ENCODE measurements around the gene VSTM2B.
"Not testable (repeated sequence)": the region's sequence is repeated elsewhere in the genome, so short reads cannot be mapped to it uniquely, and the experiment has no call there.

VSTM2B gene

DNA sequence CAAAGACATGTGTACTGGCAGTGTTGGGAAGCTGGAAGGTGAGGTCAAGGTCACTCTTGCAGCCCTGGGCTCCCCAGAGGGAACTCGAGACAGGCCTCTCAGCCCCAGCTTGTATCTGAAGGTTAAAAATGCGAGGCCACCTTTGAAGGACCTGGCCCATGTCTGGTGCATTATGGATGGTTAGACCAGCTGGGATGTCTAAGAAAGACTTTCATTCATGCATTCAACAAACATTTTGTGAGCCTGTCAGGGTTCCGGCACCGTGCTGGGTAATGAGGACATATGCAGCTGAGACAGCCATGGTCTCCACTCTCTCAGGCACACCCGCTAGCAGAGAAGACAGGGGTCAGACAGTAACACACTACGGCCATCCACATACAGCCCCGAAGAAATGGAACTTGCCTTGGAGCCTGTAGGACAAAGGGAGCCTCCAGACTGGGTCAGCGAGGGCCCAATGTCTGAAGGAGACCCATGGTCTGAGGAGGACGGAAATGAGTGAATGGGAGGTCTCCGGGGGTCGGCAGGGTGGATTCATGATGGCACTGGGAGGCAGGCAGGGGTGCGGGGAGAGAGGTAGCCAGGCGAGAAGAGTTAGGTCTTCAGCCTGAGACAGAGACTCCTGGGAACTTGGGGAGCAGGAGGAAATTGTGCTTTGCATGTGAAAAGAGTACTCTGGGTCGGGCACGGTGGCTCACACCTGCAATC, 19.0 kb downstream of the VSTM2B start:
- no peak for DNase-seq

DNA sequence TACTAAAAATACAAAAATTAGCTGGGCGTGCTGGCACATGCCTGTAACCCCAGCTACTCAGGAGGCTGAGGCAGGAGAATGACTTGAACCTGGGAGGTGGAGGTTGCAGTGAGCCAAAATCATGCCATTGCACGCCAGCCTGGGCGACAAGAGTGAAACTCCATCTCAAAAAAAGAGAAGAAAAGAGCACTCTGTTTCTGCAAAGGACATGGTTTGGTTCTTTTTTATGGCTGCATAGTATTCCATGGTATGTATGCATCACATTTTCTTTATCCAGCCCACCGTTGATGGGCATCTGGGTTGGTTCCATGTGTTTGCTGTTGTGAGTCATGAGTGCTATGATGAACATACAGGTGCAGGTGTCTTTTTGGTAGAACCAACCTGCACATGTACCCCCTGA, 19.7 kb downstream of the VSTM2B start:
- not testable (repeated sequence) for DNase-seq

DNA sequence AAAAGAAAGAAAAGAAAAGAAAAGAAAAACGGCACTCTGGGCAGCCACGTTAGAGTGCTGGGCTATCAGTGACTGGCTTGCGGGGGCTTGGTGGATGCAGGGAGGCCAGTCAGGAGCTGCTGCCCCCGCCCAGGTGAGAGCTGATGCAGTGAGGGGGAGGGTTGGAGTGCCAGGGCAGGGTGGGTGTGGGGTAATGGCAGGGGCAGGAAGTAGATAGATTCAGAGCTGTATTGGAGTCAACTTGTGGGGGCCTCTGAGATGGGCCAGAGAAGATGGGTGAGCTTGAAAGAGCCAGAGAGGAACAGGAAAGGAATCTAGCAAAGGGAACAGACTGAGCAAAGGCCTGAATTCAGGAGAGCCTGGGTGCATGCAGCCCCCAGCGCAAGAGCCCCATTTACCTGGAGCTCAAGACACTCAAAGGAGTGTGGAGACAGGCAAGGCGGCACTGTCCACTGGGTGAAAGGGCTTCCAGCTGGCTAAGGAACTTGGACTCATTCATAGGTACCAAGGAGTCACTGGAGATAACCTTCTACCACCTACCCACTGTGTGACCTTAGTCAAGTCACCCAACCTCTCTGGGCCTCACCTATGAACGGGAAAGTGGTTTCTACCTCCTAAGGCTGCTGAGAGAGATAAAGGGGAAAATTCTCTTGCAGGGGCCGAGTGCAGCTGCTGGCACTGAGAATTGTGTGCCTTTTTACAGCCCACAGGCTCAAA, 20.2 kb downstream of the VSTM2B start:
- DNase-seq = no peak

DNA sequence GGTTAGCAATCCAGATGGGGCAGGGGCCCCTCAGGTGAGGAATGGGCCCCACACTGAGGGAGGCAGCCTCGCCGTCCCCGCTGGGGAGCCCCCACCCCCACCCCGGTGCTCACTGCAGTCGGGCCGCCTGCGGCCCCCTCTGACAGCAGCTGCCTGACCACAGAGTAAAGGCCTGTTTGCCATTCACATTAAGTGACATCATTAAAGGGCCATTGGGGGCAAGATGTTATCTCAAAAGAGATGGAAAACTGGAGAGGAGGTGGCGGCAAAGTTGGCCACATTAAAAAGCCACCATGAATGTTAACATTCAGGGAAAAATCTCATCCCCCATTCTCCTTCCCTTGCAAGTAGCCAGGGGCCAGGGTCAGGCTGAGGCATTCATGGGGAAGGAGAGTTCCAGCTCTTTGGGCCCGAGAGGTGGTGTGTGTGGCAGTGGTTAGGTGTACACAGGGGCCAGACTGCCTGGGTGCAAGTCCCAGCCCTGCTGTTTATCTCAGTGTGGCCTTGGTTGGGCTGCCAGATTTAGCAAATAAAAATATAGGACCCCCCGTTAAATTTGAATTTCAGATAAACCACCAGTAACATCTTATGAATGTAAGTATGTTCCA, 20.9 kb downstream of the VSTM2B start:
- DNase-seq = no peak

DNA sequence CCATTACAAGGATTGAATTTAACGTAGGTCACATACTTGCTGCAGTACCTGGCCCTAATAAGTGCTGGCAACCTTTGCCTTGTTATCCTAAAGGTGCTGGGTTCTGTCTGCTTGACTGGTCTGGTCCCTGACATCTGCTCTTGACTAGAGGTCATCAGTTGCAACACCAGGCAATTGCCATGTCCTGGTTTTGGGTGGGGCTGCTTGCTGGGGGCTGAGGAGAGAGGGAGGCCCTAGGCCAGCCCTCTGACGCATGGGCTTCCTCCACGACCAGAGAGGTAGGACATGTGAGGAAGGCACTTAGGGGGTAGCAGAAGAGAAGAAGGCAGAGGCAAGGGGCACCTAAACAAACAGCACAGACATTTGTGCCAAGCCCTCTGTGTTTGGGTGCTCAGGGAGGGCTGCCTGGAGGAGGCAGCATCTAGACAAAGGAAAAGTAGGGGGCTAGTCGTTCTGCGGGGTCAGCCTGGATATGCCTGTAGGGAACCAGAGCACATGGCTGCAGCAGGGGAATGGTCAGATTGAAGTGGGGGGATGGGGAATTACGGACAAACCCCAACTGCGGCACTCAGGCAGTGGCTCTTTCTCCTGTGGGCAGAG, 21.7 kb downstream of the VSTM2B start:
- DNase-seq = no peak

DNA sequence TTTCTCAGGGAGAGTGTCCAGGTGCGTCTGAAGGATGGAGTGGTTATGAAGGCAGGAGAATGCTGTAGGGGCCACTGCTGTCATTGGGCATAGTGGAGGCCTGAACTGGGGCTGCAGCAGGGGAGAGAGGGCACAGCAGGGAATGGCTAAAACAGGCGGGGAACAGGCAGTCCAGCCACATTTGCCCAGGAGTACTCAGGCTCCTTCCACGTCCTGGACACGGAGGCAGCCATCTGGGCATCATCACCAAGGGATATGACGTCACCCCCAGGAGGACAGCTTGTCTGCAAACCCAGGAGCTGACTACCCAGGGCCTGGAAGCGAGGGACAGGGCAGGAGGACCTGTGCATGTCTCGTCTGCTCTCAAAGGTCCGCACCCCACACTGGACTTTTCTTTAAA, 22.2 kb downstream of the VSTM2B start:
- no peak for DNase-seq

DNA sequence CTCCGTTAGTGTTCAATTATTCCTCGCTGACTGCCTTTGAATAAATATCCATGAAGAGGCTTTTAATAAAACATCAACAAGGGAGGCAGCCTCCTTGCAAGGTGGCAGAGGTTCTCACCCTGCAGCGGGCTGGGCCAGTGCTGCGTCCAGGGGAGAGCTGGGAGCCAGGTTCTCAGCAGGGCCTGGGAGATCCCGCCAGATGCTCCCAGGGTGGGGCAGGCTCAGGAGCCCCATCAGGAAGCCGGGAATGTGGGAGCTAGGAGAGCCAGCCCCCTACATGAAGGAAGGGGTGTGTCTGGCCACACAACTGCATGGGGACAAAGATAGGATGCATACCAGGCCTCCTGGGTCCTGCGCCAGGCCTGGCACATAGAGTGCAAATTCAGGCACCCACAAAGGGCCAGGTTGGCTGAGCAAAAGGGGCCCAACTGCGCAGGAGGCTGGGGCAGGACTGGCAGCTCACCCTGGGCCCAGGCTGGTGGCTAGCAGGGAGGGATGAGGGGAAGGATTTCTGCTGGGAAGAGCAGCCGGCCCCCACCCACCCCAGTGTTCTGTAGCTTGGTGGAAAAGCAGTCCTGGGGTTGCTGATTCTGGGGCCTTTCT, 22.8 kb downstream of the VSTM2B start:
- no peak for DNase-seq

DNA sequence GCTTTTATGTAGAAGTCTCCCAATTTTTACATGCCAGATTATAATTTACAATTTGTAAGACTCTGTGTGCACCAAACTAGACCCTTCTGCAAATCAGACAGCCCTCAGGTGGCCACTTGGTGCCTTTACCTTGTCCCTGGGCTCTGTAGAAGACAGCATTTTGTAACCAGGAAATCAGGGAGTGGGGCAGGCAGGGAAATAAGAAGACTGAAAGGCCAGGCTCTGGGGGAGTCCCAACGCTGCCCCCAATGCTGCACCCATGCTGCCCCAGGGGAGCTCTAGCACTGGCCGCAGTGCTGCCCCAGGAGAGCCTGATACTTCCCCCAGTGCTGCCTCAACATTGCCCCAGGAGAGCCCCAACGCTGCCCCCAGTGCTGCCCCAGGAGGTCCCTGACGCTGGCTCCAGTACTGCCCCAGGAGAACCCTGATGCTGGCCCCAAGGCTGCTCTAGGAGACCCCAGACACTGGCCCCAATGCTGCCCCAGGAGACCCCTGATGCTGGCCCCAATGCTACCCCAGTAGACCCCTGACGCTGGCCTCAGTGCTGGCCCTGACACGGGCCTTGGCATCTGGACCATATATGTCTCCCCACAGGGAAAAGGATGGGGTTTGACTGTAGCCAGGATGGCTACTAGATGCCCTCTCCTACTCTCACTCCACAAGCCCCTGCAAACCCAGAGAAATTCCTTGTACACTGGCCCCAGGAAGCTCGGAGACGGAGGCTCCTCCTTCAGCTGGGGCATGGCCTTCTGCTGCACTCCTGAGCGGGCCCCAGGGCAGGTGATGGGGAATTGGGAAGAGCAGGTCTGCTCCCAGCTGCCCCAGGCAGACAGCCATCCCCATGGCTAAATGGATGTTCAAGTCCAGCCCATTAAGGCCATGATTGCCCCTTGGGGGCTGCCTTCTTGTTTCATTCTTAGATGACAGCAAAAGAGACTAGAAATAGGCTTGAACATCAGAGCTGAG, 23.6 kb downstream of the VSTM2B start:
- DNase-seq = no peak

DNA sequence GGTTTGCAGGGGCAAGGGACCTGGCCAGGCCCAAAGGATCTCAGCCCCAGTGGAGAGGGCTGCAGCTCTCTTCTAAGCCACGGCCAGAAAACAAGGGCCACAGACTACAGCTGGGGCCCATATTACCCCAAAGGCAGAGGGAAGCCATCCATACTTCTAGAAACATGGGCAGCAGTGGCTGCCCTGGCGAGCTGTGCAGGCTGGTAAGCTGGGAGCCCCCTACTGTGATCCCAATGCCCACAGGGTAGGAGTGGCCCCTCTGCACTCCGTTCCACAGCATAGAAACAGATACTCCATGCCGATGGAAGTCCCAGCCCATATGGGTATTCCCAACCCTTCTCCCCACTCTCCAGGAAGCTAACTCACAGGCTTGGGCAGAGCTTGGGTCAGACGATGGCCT, 25.1 kb downstream of the VSTM2B start:
- no peak for DNase-seq

DNA sequence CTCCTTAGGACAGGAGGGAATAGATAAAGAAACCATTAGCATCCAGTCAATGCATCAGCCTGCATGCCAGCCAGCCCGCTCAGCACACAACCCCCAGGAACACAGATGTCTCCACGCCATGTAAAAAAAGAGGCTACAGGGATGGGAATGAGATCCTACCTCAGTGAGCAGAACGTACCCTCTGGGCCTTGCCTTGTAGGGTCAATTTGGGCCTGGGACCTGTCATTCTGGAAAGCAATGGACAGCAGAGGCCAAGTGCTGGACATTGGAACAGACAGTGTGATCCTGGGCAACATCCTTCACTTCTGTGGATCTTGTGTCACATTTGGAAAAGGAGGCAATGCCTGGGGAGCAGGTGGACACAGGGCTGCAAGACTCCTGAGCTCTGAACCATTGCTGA, 26.0 kb downstream of the VSTM2B start:
- DNase-seq = no peak

DNA sequence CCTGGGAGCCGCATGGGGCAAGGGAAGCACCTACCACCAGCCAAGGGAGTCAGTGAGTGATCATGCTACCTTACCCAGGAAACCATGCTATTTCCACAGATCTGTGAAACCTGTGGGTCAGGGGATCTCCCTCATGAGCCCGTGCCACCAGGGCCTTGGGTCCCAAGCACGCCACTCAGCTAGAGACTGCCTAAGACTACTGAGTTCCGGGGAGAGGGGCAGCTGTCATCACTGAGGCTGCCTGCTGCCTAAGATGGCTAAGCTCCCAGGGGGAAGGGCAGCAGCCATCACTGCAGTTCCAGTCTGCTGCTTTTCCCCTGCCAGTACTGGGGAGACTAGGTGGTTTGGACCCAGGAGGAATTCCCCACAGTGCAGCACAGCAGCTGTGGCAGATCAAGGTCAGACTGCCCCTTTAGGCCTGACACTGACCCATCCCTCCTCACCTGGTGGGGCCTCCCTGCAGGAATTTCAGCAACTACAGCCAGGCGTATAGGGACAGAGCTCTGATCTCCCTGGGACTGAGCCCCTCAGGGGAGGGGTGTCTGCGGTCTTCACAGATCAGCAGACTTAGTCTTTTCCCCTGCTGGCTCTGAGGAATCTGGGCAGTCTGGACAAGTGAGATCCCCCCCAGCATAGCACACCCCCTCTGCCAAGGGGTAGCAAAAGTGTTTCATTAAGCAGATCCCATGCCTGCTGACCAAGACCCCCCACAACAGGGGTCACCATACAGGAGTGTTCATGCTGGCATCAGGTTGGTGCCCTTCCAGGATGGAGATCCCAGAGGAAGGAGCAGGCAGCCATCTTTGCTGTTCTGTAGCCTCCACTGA, 26.9 kb downstream of the VSTM2B start:
- DNase-seq = no peak

DNA sequence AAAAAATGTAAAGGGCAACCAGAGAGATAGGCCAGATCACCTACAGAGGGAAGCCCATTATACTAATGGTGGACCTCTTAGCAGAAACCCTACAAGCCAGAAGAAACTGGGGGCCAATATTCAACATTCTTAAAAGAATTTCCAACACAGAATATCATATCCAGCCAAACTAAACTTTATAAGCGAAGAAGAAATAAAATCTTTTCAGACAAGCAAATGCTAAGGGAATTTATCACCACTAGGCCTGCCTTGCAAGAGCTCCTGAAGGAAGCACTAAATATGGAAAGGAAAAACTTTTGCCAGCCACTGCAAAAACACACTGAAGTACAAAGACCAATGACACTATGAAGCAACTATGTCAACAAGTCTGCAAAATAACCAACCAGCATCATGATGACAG, 28.4 kb downstream of the VSTM2B start:
- no peak for DNase-seq

DNA sequence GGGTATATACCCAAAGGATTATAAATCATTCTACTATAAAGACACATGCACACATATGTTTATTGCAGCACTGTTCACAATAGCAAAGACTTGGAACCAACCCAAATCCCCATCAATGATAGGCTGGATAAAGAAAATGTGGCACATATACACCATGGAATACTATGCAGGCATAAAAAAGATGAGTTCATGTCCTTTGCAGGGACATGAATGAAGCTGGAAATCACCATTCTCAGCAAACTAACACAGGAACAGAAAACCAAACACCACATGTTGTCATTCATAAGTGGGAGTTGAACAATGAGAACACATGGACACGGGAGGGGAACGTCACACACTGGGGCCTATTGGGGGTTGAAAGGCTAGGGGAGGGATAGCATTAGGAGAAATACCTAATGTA, 33.3 kb downstream of the VSTM2B start:
- DNase-seq = not testable (repeated sequence)

DNA sequence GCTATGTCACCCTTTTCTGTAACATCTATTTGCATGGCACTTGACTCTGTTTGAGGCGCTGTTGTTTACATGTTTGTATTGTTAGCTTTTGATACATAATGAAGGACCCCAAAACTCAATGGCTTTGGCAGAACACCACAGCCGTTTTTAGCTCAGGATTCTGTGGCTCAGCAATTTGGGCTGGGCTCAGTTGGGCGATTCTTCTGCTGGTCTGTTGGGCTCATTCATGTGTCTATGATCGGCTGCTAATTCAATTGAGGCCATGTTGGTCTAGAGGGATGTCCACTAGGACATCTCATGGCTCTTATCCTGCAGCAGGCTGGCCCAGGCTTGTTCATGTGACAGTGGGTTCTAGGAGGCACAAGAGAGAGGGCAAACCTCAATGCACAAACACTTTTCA, 33.9 kb downstream of the VSTM2B start:
- no peak for DNase-seq

DNA sequence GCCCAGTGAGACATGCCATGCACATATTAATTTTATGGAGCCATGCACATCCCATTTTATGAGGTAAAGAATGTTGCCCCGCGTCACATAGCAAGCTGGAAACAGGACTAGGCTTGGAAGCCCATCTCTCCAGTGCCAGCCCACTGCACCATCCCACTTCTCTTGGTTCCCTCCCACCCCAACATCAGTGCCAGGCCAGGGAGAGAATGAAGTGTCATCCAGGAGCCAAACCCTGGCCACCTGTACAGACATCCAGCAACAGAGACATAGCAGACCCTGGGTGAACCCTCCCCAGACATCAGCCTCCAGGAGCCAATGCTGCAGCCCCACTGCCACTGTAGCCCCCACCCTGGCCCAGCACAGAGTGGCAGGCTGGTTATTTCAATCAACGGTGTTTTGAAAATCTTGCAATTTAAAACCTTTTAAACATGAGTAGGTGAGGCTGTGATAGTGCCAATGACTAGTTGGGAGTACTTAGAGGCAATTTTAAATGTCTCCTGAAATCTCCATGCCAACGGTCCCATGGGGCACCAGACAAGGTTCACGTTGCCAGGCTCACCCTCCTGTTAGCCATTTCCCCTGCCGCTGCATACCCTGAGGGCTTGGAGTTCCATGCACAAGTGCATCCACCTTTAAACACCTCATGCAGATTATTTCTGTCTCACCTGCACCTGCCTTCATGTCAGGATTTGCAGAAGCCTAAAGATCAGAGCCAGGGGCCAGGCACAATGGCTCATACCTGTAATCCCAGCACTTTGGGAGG, 34.7 kb downstream of the VSTM2B start:
- DNase-seq = no peak

DNA sequence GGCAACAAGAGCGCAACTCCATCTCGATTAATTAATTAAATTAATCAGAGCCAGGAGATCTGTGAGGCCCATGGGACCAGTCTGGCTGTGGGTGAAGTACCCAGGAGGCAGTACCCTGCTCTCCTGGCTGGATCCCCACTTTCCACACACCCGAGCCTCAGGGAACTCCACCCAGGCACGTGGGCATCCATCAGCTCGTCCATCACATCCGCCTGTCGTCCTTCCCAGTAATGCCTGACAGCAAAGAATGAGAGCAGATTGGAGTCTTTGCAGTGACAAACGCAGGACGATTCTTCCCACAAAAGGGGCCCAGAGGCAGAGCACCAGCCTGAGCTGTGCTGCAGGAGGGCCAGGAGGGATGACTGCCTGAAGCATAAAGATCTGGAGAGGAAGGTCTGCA, 35.8 kb downstream of the VSTM2B start:
- no peak for DNase-seq

DNA sequence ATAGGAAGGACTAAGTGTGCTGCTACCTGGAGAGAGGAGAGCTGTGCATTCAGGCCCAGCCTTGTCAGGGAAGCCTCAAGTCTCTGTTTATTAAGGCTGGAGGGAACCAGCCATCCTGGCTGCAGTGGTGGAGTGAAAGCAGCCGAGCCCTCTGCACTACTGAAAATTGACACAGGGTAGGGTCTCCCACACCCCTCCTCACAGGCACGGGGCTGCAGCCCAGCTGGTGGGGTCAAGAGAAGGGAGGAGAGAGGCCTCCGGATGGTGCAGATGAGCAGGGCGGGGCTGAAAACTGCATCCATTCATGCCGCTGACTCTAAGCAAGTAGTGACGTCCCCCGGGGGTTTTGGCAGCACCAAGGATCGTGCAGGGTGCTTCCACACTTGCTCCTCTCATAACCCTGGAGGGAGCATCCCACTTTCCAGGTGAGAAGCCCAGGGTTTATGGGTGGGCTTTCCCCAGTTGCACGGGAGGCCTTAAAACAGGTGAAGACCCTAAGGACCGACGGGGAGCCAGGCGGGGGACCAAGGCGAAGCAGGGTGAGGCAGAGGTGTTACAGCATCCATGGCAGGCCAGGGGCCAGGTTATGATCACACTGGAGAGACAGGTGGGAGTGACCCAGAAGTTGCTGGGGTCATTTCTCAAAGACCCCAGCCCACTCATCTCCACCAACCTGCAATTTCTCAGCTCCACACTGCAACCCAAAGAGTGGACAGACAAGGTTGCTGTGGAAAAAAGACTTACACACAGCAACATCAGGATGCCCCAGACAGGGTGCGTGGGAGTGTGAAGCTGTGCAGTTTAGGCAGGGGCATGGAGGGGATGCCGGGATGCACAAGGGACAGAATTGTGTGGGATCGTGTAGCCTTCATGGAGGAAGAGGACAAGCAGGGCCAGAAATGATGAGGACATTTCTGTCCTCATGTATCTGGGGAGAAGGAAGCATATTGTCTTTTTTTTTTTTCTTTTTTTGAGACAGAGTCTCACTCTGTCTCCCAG, 36.8 kb downstream of the VSTM2B start:
- no peak for DNase-seq

All from nucleus accumbens (tissue), 56 donors.